HG03469 (cell line): Measurements from ENCODE around the gene AOAH.

ENCODE experiments used
- ATAC-seq: cut with Tn5 transposase; IDR thresholded peaks from one replicate; pipeline ENCODE4 v1.9.1; 2021; ENCODE audit warnings: mild to moderate bottlenecking, moderate library complexity, moderate number of reproducible peaks; ENCODE audit not compliant: unreplicated experiment

Gene AOAH

DNA sequence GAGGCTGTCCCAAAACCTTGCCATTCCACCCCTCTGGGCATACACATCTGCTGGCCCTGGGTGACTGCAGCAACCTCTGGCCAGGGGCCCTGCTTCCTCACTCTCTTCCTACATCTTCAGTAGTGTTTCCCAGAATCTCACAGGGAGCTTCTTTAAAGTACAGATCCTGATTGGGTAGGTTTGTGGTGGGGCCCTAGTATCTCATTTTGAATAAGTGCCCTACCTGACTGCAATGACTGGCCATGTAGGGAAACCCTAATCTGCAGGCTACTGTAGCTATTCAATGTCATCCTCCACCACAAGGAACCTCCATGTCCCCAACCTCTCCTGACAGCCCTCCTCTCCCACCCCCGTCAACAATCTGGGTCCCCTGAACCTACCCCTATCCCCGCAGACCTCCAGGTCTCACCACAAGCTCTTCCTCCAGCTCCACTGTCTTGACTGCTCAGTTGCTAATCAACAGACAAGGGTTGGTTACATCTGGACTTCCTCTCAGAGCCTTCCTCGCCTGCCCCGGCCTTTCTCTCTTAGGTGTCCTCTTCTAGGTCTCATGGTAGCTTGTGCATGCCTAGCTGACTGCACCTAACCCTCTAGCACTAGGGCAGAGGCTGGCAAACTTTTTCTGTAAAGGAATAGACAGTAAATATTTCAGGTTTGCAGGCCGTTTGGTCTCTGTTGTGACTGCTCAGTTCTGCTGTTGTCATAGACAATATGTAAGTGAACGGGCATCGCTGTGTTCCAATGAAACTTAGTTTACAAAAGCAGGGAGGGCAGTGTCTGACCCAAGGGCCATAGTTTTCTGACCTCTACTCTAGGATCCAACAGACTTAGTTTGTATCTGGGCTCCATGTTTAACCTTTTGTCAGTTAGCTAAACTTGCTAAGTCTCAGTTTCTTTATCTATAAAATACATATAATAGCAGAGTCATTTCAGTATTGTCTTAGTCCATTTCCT is 121.1 kb downstream of the AOAH start:
- ATAC-seq, result no peak

DNA sequence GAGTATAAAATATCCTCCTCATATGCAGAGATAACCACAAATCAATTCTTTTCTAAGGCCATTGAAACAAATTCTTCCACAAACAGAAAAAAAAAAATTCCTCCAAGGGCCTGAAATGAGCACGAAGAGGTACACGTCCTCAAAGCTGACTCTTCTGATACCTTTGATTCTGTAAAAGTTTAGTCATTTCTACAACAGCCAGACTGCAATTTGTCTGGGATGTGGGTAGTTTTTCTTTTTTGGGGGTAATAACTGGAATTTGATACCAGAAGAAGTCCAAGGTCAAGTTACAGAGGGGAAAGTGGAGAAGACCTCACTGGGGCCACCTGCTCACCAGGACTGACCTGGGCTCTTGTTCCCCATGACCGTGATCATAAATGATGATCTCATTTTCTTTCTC is 121.8 kb downstream of the AOAH start:
- no peak for ATAC-seq

DNA sequence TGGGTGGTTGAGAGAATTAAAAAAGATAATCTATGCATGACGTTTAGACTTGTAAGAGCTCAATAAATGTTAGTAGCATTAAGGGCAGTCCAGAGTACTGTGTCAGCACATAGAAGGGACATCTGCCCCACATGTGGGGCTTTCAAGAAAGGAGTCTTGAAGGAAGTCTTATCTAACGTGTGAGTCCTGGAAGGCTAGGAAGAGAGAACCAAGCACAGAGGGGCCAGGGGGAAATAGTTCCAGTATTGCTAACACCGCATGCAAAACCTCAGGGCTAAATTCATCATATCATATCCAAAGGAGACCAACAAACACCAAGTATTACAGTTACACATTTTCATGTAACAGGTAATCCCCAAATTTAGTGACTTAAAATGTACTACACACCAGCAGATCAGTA is 122.7 kb downstream of the AOAH start:
- no peak for ATAC-seq

DNA sequence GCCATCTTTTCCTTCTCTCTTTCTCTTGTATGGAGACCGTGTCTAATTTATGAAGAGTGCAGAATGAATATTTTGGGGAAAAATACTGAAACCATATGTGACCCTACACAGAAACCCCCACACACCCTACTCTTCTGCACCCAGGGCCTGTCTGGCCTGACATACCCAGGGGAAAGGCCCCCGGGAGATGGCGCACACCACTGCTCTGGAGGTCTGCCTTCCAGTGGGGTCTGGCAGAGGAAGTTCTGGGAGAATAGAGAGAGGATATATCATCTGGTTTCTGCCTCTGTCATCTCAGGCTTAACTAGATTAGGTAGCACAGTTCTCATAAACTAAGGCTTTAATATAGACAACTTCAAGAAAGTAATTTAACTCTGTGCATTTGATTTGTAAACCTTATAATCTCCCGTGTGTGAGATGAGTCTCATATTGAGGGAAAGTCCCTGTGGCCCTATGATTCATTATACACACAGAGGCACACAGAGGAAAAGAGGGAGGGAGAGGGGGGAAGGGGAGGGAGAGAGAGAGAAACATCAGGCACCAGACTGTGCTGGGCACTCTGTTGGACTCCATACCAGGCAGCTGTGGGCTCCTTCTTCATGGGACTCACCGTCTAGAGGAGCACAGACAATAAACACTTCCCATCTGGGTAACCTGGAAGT is 123.3 kb downstream of the AOAH start:
- ATAC-seq, result no peak

DNA sequence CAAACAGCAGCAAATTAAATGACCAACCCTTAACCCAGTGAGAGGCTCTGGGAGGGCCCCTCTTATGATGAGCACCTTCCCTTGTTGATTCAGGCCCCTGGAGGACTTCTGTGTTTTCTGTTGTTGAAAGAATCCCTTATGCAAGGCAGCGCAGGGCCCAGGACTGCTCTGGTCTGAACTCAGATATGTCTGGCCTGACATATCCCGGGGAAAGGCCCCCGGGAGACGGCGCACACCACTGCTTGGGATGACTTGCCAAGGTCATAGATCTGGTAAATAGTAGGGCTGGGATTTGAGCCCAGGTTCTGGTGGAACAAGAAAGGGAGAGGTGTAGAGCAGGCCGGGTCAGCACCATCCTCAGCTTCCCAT is 124.0 kb downstream of the AOAH start:
- no peak for ATAC-seq

DNA sequence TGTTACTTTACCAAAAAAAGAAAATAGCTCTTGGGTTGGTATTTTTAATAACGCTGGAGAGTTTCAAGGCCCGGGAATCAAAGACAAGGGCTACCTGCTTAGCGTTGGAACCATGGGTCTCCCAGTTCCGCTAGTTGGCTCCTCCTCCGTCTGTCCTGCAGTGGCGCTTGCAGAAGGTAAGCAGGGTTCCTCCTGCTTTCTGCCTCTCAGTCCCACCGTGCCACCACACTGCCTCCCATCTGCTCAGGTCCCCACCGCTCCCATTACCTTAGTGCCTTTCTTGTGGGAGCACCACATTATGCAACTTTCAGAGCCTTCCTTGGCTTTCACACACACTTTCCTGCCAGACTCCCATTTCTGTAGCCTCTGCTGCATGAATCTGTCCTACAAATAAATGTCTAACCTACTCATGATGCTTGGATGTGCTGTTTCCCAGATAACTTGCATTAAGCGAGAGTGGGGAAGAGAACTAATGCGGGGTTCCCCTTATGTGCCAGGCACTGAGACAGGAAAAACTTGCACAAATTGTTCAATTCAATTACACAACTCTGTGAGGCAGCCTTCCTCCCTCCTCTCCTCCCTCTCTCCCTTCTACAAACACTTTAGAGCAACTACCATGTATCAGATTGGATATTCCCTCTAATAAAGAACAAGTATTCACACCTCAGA is 124.5 kb downstream of the AOAH start:
- ATAC-seq, result no peak

DNA sequence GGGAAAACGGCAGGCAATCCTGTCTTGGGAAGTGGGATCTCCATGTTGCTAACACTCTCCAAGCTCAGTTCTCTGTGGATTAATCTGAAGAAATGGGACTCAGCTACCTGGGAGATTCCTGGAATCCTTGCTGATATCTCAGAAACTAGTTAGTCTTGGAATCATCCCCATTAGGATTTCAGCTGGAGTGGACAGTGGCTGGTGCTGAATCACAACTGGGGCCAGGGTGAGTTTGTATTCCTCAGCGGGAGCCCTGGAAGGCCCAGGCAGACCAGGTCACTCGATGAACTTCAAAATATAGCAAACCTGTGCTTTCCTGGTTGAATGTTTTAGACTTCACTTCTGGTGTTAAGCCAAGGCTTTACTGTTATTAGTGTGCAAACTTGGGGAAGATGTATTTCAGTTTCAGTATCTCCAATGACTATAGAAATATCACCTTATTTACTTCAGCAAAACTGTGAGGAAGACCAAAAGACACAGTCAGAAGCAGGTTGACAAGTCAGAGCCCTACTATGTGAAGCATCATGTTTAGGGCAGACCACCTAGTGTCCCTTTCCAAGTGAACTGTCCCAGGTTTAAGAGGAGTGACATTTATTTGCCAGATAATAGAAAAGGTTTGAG is 126.1 kb downstream of the AOAH start:
- ATAC-seq, result no peak

DNA sequence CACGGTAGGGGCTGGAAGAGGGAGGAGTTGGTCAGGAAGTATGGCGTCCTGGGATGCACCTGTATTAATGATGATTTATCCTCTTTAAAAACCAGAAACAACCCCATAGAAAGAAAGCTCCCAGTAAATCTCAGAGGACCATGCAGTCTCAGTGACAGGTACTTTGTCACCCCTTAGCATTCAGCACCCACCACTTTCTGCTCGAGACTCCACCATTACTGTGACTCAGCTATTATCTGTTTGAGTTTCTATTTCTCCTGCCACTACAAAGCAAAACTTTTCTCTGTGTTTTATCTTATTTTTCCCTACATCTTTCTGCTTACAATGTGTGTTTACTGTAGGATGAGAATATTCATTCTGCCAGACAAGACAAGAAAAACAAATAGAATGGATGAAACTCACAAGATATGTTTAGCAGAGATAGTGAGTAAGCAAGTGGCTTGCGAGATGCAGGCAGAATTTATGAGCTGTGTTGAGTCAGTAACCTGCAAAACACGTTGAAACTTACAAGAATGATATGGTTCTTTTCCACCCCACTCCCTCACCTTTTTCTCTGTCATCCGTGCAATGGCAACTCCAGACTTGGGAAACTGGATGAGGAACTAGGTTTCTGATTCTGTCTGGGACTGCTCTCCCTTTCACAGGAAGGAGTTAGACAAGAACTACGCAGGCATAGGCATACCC is 127.1 kb downstream of the AOAH start:
- ATAC-seq, result no peak

DNA sequence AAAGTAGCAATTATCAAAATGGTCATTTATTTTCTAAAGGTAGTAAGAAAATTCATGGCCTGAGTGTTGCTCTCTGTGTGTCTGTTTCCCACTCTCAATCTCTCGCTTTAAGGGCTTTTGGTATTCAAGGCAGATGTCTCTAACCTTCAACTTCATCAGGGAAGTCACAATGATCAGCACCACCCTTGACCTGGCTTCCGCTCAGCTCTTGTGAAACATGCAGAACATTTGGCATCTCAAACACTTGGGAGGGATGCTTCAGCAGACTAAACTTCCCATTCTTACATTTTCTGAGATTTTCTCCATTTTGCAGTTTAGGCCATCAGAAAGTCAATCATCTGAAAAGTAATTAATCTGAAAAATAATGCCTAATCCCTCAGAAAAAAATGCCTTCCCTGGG is 129.8 kb downstream of the AOAH start:
- ATAC-seq, result no peak

DNA sequence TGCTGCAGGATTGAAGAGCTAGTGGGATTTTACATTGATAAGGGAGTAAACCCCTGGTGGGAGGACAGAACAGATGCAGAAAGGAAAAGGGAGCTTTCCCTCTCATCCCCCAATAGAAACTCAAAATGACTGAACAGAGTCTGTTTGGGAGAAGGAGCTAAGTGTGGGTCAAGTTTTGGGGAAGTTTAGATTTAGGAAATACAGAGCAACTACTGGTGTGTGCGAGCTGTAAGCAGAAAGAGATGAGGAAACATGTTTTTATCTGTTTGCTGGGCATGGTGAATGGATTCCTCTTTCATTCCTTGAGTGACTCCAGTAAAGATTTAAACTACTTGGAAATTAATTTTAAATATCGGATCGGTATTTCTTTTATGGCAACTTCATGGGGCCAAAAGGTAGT is 132.7 kb downstream of the AOAH start:
- no peak for ATAC-seq

DNA sequence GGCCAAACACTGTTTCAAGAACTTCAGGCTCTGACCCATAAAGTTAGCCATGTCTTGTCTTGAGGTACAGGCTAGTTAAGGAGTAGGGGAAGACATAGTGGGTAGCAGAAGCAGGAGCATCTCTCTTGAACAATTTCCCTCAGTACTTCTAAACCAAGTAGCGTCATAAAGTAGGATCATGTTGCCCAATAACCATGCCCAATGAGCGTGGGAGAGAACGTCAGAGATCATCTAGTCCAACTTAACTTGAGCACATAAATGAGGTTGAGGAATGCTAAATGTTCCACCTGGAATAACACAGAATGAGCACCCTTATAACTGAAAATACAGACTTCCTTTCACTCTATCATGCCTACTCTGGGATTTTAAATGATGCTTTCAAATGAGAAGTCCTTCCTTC is 134.9 kb downstream of the AOAH start:
- no peak for ATAC-seq

DNA sequence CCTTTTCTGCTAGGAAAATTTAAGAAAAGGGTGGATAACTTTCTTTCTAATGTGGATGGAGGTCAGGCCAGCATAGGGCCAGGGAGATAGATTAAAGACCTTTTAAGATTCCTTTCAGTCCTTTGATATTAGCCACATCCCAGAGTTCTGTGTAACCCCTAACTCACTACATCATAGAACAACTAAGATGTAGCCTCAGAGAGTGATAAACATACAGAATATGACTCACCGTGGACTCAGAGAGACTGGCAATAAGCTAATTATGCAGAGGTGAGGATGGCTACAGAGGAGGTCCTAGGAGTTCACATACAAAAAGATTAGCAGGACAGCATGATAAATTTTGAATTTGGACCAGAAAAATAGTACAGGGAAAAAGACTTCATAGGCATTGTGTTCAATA is 141.0 kb downstream of the AOAH start:
- ATAC-seq, result no peak

DNA sequence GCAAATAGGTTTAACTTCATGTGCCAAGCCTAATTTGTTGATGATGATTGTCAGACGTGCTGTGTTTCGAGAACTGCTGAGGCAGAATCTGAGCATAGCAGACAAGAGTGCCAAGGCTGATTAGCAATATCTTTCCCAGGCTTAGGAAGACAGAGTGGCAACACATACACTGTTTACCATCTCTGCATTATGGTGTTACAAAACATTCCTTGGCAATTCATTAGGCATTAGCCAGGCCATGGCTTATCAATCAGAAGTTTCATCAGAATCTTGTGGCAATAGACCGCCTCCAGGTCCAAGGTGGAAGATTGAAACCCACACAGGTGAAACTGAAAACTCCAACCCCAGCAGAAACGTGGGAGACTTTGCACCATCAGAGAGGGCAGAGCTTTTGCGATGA is 148.5 kb downstream of the AOAH start:
- no peak for ATAC-seq

DNA sequence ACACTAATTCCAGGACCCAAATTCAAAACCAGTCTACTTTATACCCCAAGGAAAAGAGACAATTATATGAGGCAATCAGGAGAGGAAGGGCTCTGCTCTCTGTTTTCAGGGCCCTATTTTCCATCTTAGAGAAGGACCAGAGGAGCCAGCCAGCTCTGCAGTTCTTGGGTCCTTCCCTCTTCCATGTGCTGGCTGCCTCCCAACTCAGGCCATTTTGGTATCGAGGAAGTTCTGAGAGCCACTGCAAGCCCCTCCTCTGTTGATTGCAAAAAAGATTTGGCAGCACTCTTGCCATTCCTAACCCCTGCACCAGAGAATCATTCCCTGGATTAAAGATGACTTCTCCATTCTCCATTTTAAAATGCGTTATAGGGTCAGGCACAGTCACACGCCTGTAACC is 151.2 kb downstream of the AOAH start:
- ATAC-seq, result no peak

DNA sequence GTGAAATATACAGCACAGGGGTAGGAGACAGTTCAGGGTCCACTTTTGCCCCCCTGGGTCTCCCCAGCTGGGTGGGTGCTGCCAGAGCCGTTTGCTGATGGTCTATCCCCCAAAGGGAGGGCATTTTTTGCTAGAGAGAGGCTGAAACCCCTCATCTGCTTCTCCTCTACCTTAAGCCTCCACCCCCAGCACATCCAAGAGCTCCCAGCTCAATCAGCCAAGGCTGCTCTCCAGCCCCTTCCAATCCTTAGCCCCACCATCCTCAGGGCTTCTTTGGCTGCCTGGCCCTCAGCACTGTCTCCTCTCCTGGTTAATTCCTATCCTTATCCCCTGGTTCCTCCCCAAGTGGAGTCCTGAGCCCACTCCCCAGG is 153.1 kb downstream of the AOAH start:
- ATAC-seq, result no peak

DNA sequence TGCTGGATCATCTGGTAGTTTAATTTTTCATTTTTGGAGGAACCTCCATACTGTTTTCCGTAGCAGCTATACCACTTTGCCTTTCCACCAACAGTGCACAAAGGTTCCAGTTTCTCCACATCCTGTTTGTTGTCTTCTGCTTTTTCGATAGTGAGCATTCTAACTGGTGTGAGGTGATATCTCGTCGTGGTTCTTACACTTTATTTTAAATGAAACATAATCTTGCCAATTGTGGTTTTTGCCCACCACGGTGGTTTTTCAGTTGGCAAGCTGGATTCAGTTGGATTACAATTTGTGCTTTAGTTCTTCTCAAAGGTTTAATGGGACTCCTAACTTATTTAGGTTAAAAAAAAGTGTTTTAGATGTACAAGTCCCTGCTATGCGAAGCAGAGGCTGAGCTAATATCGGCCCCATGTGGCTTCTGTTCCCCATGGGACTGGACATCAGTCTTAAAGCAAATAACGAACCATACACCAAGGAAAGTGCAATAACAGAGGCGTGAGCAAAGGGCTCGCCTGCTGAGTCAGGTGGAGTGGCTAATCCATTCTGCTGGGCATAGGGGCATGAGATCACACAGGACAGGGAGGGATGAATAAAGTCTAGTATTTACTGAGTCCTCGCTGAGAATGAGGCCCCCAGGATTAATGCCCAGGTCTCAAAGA is 153.6 kb downstream of the AOAH start:
- ATAC-seq, result no peak

DNA sequence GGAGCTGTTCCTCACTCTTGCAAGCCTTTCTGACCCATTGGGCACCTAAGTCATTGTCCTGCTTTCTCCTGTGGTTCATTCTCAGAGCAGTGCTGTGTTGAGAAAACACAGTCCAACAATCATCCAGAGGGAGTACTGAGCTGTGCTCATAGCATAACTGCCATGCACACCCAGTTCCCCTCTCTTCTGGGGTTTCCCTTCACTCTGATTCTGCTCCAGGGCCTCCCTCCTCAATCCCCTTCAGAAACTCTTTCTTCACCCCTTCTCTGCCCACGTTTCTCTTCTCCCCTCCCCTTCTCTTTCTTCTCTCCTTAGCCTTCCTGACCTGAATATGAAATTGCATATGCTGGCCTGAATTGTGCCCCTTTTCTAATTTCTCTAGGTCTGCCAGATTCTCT is 155.8 kb downstream of the AOAH start:
- ATAC-seq, result no peak

DNA sequence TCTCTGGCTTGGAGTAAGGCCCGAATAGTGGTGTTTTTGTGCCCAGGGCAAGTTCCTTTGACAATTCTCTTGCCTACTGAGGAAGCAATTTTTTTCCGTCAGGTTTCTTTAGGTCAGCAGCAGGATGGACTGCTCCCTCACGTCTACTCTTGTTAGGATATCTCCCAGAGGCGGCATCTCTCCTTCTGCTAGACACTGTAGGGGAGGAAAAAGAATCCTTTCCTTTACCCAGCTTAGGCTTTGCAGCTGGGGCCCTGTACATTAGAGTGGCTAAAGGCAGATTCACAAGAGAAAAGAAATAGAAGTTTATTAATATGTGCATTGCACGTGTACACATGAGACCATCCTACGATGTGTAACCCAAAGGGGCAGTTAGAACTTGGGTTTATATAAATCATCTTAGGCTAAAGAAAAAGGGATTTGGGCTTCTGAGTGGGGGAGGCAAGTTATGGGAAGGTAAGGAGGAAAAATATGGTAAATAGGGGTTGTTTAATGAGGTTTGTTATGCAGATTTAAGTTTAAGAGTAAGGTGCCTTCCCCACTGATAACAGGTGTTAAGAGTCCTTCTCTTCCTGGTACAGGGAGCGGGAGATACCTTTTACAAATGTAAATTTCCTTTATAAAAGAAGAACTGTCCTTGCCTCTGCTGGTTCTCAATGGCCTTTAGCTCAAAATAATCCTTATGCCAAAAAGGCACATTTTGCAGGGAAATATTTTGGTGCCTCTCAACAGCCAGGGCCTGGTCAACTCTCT is 156.4 kb downstream of the AOAH start:
- ATAC-seq, result no peak

DNA sequence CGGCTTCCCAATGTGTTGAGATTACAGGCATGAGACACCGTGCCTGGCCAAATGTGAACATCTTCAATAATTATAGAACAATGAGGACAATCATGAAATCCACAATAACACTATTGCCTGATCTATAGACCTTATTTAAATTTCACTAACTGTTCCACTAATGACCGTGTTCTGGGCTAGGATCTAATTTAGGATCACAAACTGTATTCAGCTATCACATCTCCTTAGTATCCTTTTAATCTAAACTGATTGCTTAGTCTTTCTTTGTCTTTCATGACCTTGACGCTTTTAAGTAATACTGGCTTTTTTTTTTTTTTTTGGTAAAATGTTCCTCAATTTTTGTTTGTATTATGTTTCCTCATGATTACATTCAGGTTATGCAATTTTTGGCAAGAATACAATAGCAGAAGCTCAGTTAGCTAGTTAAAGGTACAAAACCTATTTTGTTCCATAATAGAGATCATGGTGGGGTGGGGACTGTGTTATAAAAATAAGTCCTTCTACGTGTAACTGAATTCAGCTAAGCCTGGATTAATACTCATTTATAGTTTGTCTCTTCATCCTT is 158.4 kb downstream of the AOAH start:
- ATAC-seq, result no peak
